HG03135 (cell line): Measurements from ENCODE around the gene PELI2.

Source experiments
- ATAC-seq: cut with Tn5 transposase; IDR thresholded peaks from one replicate; pipeline ENCODE4 v1.9.1; 2021; ENCODE audit warnings: mild to moderate bottlenecking, moderate library complexity; ENCODE audit not compliant: unreplicated experiment

Gene PELI2

DNA sequence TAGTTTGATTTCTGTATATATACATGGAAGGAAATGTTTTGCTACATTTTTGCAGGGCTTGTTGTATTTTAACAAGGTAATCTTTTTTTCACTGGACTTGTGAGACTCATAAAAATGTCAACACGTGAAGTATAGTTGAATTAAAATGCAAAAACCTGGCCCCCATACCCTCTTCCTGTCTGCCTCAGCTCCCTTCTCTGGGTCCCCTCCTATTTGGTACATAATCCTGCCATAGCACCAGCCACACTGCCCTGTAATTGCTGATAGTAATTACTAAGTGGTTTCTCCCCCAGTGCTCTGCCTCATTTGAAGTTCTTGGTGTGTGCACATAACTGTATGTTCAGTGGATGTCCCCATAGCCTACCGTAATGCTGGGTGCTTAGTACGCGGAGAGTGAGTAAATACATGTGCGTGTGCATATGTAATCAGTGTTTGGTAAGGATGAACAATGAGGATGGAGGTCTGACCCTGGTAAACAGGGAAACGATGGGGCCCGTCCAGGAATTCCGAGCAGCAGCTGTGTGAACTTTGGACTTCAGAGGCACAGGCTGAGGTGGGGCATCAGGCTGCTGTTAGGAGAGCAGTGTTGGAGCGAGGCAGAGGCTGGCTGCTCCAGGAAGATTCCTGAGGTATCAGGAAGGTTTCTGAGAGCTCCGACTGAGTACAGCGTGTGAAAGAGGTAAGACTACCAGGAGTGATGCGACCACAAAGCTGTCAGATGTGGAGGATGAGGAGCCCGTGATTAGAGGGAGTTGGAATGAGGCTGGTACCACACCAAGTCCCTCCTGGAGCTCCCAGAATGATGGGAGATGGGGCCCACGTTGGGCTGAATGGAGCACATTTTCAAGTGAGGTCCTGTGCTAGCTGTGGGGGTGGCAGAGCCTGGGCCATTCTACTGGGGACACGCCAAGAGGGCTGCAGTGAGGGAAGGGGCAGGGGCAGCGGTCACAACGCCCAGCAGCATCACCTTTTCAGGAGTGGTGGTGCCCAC, 106.8 kb downstream of the PELI2 start:
- no peak for ATAC-seq

GRCh38 chr14:56235388-56235787, 117.2 kb downstream of the PELI2 start:
- ATAC-seq: no peak

- no peak for ATAC-seq
Observed at GRCh38 chr14:56237398-56237797, 119.2 kb downstream of the PELI2 start.

DNA sequence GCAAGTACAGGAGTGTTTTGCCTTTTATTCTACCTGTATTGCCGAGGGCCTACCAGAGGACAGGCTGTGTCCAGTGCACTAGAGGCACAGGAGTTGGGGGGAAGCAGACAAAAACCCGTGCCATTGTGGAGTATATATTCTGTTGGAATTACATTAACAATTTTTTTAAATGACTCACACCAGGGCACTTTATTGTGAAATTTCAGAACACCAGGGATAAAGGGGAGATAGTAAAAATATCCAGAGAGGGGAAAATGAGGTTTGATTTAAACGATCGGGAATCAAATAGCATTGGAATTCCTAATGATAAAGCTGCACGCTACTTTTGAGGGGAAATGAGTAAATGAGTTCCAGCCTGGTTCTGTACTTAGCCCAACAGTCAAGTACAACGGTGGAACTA, 123.2 kb downstream of the PELI2 start:
- no peak for ATAC-seq

- no peak for ATAC-seq
Observed at GRCh38 chr14:56243110-56243509, 124.9 kb downstream of the PELI2 start.

- no peak for ATAC-seq
Observed at GRCh38 chr14:56244138-56244789, 126.1 kb downstream of the PELI2 start.

DNA sequence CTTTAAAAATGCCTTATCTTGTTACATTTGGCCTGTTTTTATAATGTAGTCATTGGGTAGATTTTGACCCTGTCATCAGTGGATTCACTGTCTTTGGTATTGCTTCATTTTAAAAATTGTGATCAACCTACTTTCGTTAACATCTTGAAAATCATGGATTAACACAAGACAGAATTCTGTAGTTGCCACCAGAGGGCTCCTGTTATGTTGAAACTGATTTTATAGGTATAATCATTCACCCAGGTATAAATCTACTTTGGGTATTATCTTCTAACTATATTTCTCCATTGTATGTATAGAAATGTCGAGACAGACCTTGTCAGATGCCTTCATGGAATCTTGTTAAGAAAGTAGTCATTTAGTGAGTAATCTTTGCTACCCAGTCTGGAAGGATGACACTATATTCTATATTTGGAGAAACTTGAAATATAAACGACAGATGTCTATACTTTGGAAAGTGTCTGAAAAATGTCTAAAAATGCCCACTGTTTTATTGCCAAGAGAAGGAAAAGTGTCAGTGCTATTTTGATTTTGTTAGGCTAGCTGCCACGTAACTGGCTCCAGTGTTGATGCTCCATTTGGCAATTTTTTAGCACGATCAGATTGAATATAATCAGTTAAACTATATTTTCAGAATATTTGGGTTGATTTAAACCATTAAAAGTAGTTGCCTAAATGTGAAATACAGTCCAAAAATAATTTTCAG, 129.4 kb downstream of the PELI2 start:
- no peak for ATAC-seq

- no peak for ATAC-seq
Observed at GRCh38 chr14:56248442-56248841, 130.2 kb downstream of the PELI2 start.

DNA sequence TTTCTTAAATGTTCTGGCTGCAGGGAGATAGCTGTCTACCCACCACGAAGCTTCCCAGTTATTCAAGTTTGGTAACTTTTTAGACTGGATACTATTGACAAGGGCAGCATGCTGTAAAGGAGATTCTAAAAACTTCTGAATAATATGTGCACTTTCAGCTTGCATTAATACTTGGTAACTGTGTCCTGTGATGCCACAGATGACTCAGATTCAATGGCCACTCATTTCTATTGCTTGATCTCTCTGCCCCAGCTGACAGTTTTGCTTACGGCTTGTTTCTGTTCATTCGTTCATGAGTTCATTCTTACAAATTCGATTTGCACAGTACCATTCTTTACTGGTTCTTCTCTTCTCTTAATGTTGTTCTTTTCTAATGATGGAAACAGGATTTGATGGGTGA, 142.8 kb downstream of the PELI2 start:
- no peak for ATAC-seq

DNA sequence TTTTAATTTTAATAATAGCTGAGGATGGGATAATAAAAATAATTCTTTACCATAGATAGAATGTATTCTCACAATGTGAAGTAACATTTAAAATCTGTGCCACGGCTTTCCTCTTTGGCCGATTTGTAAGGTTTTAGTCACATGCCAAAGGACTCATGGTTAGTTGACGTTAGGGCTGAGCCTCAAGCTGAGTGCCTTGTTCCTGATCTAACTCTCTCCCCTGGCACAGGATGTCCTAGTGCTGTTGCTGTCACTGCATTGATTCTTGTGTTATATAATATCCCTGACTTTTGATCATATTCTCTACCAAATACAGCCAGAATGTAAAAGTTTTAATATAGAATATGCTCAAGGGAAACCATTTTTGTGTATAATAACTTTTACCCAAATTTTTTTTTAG, 144.3 kb downstream of the PELI2 start:
- ATAC-seq: no peak

- no peak for ATAC-seq
Observed at GRCh38 chr14:56268039-56268438, 149.8 kb downstream of the PELI2 start.

DNA sequence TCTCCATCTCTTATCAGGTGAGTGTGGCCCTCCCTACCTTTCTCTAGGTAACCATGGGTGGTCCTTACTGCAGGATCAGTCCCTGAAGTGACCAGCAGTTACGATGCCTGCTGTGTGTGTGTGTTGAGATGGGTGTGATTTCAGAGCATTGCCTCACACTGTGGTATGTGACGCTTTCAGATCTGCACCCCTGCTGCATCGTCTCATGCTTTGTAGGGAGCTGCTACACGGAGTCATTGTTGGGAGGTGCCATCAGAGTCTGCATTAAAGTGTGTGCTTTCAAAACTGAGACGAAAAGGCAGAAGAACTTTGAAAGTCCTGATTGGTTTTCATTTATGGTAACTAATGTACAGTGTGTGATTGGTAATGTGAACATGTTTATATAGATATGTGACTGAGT, 150.5 kb downstream of the PELI2 start:
- no peak for ATAC-seq

DNA sequence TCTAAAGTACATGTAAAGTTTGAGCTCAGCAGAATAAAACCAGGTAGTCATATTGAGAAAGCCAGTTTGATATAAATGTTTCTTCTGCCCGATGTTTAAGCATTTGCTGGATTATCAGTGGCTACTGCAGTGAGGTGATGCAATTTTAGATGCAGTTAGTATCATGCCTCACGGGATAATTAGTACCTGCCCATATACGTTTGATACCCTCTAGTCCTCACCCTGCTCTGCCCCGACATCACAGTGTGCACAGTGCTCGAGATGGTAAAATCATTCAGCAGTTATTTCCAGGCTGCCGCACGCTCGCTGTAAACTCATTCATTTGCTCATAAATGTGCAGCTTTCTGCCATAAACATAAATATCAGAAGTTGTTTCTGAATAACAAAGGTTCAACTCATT, 152.7 kb downstream of the PELI2 start:
- no peak for ATAC-seq

- no peak for ATAC-seq
Observed at GRCh38 chr14:56271970-56272369, 153.8 kb downstream of the PELI2 start.

DNA sequence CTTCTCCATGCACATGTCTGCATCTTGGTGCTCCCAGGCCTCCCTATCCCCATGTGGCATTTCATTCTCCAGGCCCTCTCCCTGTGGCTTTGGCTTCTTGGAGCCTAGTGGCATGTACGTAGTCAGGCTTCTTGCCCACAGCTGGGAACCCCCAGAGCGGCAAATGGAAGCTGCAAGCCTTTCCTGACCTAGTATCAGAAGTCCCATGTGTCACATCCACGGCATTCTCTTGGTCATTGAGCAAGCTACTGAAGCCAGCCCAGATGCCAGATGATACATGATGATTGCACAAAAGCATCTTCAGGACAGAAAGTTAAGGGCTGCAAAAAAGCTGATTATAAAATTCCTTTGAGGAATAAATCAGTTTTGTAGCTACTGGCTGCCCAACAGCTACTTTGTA, 154.9 kb downstream of the PELI2 start:
- ATAC-seq: no peak

GRCh38 chr14:56273951-56274350, 155.7 kb downstream of the PELI2 start:
- ATAC-seq: no peak

GRCh38 chr14:56274556-56274955, 156.3 kb downstream of the PELI2 start:
- no peak for ATAC-seq

- no peak for ATAC-seq
Observed at GRCh38 chr14:56276108-56276507, 157.9 kb downstream of the PELI2 start.

- ATAC-seq: no peak
Observed at GRCh38 chr14:56278383-56278782, 160.2 kb downstream of the PELI2 start.

DNA sequence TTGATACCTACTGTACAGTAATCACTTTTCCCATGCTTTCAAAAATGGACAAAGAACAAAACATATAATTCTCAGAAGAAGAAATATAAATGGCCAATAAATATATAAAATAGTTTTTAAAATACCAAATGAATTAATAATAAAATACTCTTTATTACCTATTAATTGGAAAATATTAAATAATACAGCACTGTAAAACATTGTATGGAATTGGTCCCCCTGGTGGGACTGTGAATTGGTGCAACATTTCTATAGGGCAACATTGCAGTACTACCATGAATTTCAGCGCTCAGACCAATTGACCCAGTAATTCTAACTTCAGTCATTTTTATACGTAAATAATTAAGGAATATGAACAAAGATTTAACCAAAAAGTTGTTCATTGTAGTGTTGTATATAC, 162.6 kb downstream of the PELI2 start:
- no peak for ATAC-seq

DNA sequence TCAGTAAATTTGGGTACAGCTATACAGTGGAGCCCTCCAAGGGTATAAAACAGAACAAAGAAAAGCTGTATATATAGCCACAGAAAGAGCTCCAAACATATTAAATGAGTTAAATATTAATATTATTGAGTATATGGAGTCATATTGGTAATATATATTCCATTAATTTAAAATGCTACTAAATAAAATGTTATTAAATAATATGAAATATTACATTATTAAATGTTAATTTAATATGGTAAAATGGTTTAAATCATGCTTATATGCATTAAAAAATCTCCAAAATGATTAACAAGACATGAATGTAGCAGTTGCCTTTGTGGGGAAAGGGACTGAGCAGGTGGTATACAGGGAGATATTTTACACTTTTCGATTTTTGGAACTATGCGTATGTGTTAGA, 164.0 kb downstream of the PELI2 start:
- ATAC-seq: no peak

GRCh38 chr14:56284641-56285040, 166.4 kb downstream of the PELI2 start:
- no peak for ATAC-seq
